IPS DF 6.9 (cell line): ENCODE results near the gene ZMYM2.
"Not testable (repeated sequence)": the region's sequence is repeated elsewhere in the genome, so short reads cannot be mapped to it uniquely, and the experiment has no call there.

ENCODE experiments used
- DNase-seq: peaks from one replicate; pipeline ENCODE4 v3.0.0-alpha.2; 2013; ENCODE audit warnings: low read depth, low spot score
- H3K27ac ChIP-seq: one replicate; pipeline ENCODE4 v1.5.1; 2013; ENCODE audit warnings: low read length, control low read depth
- H3K27me3 ChIP-seq: 2 replicates; pipeline ENCODE4 v1.6.1; 2013; ENCODE audit warnings: mild to moderate bottlenecking, low read length; ENCODE audit not compliant: control insufficient read depth, insufficient read depth
- H3K36me3 ChIP-seq: 2 replicates; pipeline ENCODE4 v1.6.1; 2013; ENCODE audit warnings: low read length; ENCODE audit not compliant: control insufficient read depth, insufficient read depth
- H3K4me1 ChIP-seq: 2 replicates; pipeline ENCODE4 v1.6.1; 2013; ENCODE audit warnings: low read length; ENCODE audit not compliant: control insufficient read depth, insufficient read depth
- H3K4me3 ChIP-seq: 2 replicates; pipeline ENCODE4 v1.5.1; 2013; ENCODE audit warnings: mild to moderate bottlenecking, low read length
- H3K9me3 ChIP-seq: 2 replicates; pipeline ENCODE4 v1.6.1; 2013; ENCODE audit warnings: low read length, inconsistent platforms; ENCODE audit not compliant: control insufficient read depth, insufficient read depth
- WGBS: extraction: QIAGEN DNeasy Blood & Tissue Kit; methylation state at CpG from one replicate; pipeline ENCODE4 v1.1.7; 2013; ENCODE audit warnings: mixed read lengths, missing lambda C conversion rate; ENCODE audit not compliant: insufficient read length, insufficient coverage; 5-methylcytosine and 5-hydroxymethylcytosine counted together

ZMYM2 gene

DNA sequence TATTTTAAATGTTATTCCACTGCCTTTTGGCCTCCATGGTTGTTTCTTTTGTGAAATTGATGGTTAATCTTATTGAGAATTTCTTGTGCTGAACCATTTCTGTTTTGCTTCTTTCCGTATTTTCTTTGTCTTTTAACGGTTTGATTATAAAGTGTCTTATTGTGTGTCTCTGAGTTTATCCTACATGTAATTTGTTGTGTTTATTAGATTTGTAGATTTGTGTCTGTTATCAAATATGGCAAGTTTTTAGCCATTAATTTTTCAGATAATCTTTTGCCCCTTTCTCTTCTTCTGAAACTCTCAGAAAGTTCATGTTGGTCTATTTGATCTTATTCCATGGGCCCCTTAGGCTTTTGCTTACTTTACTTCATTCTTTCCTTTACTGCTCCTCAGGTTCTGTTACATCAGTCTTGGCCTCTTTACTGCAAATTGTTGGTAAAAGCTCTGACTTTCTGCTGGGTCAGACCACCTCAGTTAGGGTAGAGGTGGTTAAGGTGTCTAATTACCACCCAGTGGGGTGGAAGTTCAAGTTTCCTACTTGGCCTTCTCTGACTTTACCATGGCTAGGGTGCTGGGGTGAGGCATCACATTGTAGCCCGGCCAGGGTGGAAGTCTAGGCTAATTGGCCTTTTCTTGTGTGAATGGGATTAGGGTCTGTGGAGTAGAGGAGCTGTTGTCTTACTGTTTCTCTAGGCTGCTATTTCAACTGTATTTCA lies 58.3 kb downstream of the ZMYM2 start:
- no peak overlapping the region for H3K4me3 ChIP-seq
- no peaks in the 10 kb centered on the region for H3K9me3 ChIP-seq
- no peaks in the 10 kb centered on the region for H3K36me3 ChIP-seq
- H3K27me3 ChIP-seq = no peaks in the 10 kb centered on the region
- no CpG with 5 or more reads among the region's 3 CpGs for WGBS
- H3K4me1 ChIP-seq = no peaks in the 10 kb centered on the region
- no peak for DNase-seq
- no peak overlapping the region for H3K27ac ChIP-seq

DNA sequence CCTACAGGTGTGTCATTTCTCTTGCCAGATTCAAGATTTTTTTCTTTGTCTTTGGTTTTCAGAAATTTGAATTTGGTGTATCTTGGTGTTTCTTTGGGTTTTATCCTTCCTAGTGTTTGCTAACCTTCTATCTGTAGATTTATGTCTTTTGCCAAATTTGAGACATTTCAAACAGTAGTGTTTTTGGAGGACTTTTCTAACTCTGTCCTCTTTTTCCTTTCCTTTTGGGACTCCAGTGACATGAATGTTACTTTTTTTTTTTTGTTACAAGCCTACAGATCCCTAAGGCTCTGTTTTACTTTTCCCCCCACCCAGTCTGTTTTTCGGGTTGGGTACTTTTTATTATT lies 58.8 kb downstream of the ZMYM2 start:
- H3K4me1 ChIP-seq = no peaks in the 10 kb centered on the region
- no peak overlapping the region for H3K4me3 ChIP-seq
- H3K27me3 ChIP-seq = no peaks in the 10 kb centered on the region
- WGBS = no CpG with 5 or more reads among the region's 1 CpG
- no peak overlapping the region for H3K27ac ChIP-seq
- no peak for DNase-seq
- H3K9me3 ChIP-seq = no peaks in the 10 kb centered on the region
- H3K36me3 ChIP-seq = no peaks in the 10 kb centered on the region

DNA sequence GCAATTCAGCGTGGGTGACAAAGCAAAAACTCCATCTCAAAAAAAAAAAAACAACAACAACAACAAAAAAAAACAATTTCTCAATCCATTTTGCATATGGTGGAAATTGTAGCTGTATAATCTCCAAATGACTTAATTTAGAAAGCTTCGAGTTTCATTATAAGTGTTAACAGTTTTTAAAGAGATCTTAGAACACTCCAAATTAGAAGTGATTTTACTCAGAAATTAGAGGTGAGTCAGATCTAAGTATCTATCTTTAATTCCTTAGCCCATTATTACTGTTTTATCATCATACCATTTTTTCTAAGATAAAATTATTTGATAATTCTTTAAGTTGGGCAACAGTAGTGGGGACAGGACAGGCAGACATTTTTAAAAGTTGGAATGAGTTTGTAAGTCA lies 60.5 kb downstream of the ZMYM2 start:
- H3K27ac ChIP-seq = no peak overlapping the region
- WGBS = no CpG with 5 or more reads among the region's 2 CpGs
- no peaks in the 10 kb centered on the region for H3K36me3 ChIP-seq
- H3K9me3 ChIP-seq = no peaks in the 10 kb centered on the region
- no peak overlapping the region for H3K4me3 ChIP-seq
- DNase-seq = no peak
- H3K4me1 ChIP-seq = no peaks in the 10 kb centered on the region
- H3K27me3 ChIP-seq = no peaks in the 10 kb centered on the region

DNA sequence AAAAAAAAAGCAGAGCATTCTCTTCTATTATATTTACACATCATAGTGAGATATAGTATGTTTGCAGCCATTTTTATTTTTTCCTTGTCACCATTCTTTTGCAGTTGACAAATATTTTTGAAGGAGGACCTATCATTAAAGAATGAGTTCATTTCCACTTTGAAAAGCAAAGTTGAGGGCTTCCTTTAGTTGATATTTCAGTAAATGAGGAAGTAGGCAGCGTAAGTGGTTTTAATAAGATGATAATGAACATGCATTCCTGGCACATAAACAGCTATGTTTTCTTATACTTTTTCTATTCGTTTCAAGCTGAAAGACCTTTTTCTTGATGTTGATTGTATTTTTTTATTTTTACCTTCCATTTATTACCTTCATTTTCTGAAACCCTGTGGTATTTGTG lies 66.2 kb downstream of the ZMYM2 start:
- Histone ChIP-seq H3K4me1 (no peaks in the 10 kb centered on the region), H3K27me3 (no peaks in the 10 kb centered on the region), H3K9me3 (no peaks in the 10 kb centered on the region), H3K36me3 (no peaks in the 10 kb centered on the region), H3K4me3 (no peak overlapping the region), H3K27ac (no peak overlapping the region)
- WGBS = no CpG with 5 or more reads among the region's 2 CpGs
- DNase-seq = no peak

DNA sequence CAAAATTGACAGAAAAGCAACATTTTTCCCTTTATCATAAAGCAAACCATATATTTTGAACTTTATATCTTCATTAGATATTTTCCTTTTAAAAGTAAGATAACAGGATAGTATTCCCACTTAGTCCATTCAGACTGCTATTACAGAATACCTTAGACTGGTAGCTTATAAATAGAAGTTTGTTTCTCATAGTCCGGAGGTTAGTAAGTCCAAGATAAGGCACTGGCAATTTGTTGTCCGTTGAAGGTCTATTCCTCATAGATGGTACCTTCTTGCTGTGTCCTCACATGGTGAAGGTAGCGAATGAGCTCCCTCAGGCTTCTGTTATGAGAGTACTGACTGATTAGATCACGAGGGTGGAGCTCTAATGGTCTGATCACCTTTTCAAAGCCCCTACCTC lies 70.4 kb downstream of the ZMYM2 start:
- peaks cover 2% of the 10 kb centered on the region; the same call in 1 of the 2 replicates for H3K36me3 ChIP-seq

DNA sequence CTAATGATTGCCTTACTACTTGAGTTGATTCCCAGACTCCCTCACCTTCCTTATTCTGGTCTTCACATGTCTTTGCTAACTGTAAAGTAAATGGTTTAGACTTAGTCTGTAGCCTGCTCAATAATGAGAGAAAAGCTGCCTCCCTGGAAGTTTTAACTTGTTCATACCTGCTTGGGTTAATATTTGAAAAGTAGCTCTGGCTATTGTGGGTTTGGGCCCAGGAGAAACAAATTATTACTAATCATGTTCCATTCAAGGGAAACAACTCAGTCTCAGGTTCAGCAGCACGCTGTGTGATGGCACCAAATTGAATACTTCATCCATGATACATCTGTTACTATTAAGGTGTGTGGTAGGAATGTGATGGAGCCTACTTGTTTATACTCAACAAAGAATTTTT lies 75.0 kb downstream of the ZMYM2 start:
- Histone ChIP-seq H3K4me1 (no peaks in the 10 kb centered on the region), H3K9me3 (no peaks in the 10 kb centered on the region), H3K27me3 (no peaks in the 10 kb centered on the region), H3K36me3 (peaks cover 2% of the 10 kb centered on the region; the same call in 1 of the 2 replicates), H3K4me3 (no peak overlapping the region), H3K27ac (no peak overlapping the region)
- DNase-seq = no peak
- no CpG with 5 or more reads among the region's 1 CpG for WGBS

More for the DNA sequence above, 70.4 kb downstream of the ZMYM2 start:
- no CpG with 5 or more reads among the region's 4 CpGs for WGBS
- no peak overlapping the region for H3K27ac ChIP-seq
- H3K9me3 ChIP-seq = no peaks in the 10 kb centered on the region
- no peak overlapping the region for H3K4me3 ChIP-seq
- H3K27me3 ChIP-seq = no peaks in the 10 kb centered on the region
- no peaks in the 10 kb centered on the region for H3K4me1 ChIP-seq
- no peak for DNase-seq

DNA sequence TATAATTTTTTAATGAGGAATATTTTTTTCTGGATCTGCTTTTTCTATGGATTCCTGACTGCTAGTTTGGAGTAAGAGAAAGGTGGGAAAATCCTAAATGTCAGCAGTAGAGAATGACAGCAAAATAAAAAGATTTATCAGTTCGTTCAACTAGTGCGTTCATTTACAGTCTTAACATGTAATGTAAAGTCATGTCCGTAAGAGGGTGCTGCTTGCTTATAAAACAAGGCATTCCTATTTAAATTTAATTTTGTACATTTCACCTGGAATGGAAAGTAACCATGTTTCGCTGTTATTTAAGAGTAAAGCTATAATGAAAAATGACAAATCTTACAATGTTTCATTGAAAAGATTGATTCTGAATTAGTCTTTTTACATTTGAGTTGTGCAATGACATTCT lies 76.6 kb downstream of the ZMYM2 start:
- no peaks in the 10 kb centered on the region for H3K9me3 ChIP-seq
- no peaks in the 10 kb centered on the region for H3K27me3 ChIP-seq
- no peak overlapping the region for H3K27ac ChIP-seq
- peaks cover 2% of the 10 kb centered on the region; the same call in 1 of the 2 replicates for H3K36me3 ChIP-seq
- no peak overlapping the region for H3K4me3 ChIP-seq
- DNase-seq = no peak
- no CpG with 5 or more reads among the region's 4 CpGs for WGBS
- no peaks in the 10 kb centered on the region for H3K4me1 ChIP-seq

DNA sequence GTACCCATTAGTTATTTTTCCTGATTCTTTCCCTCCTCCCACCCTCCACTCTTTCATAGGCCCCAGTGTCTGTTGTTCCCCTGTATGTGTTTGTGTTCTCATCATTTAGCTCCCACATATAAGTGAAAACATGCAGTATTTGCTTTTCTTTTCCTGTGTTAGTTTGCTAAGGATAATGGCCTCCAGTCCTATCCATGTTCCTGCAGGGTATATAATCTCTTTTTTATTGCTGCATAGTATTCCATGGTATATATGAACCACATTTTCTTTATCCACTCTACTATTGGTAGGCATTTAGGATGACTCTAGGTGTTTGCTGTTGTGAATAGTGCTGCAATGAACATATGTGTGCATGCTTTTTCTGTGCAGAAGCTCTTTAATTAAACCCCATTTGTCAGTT lies 79.4 kb downstream of the ZMYM2 start:
- Histone ChIP-seq H3K27ac (no peak overlapping the region), H3K4me1 (no peaks in the 10 kb centered on the region), H3K36me3 (no peaks in the 10 kb centered on the region; the same call in 1 of the 2 replicates), H3K27me3 (no peaks in the 10 kb centered on the region), H3K9me3 (no peaks in the 10 kb centered on the region), H3K4me3 (no peak overlapping the region)
- DNase-seq = no peak

DNA sequence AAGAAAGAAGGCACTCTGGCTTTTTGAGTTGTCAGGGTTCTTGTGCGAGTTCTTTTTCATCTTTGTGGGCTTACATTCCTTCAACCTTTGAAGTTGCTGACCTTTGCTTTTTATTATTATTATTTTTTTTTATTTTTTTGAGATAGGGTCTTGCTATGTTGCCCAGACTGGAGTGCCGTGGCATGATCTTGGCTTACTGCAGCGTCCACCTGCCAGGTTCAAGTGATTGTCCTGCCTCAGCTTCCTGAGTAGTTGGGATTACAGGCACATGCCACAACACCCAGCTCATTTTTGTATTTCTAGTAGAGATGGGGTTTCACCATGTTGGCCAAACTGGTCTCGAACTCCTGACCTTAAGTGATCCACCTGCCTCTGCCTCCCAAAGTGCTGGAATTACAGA lies 84.1 kb downstream of the ZMYM2 start:
- H3K4me3 ChIP-seq, H3K9me3 ChIP-seq, H3K27ac ChIP-seq, H3K4me1 ChIP-seq, H3K27me3 ChIP-seq, H3K36me3 ChIP-seq, DNase-seq: not testable (repeated sequence)
- WGBS = no CpG with 5 or more reads among the region's 4 CpGs

DNA sequence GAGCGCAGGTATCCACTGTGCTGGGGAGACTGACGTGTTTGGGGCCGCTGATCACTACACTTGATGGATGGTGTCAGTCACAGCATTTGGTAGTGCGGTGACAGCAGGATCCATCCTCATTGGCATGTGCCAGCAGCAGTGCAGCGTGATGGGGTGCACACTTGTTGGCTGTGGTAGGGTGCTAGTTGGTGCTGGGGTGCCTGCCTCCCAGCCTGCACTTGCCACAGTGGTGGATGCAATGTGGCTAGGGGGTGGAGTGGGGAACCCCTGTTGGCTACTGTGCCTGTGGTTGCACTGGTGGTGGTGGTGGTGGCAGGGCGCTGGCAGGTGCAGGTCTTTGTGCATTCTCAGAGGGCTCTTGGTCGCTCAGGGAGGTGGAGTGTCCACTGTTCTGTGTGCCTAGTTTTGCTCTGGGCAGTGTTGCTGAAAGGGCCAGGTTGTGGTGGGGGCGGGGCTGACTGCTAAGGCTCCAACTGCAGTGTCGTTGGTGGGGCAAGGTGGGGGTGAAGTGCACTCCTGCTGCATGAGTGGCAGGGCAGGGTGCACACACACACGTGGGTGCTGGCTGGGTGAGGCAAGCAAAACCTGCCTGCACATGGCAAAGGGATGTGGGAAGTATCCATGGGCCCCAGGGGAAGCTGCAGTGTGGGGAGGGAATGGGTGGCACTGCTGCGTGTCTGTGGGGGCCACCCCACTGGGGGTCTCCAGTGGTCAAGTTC lies 84.8 kb downstream of the ZMYM2 start:
- H3K36me3 ChIP-seq = peaks cover 2% of the 10 kb centered on the region
- H3K27me3 ChIP-seq = no peaks in the 10 kb centered on the region
- no peaks in the 10 kb centered on the region for H3K4me1 ChIP-seq
- DNase-seq = no peak
- no peak overlapping the region for H3K27ac ChIP-seq
- H3K9me3 ChIP-seq = no peaks in the 10 kb centered on the region
- WGBS = no CpG with 5 or more reads among the region's 11 CpGs
- no peak overlapping the region for H3K4me3 ChIP-seq

DNA sequence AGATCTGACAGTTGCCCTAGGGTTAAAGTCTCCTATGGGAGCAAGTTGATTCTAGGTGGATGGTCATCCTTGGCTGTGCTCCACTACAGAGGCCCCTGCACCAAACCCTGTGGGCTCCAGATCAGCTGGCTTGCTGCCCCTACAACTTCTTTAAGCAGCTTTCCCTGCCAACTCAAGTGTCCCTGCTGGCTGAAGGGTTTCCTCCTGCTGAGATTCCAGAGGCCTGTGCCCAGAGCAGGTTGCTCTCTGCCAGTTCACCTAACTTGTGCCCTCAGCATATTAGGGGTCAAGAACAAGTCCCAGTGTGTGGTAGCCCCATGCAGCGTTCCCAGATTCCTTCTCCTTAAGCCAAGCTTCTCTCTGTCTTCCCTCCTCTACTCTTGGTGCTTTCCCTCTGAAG lies 85.6 kb downstream of the ZMYM2 start:
- Histone ChIP-seq H3K27ac (no peak overlapping the region), H3K4me3 (no peak overlapping the region), H3K9me3 (no peaks in the 10 kb centered on the region), H3K36me3 (peaks cover 2% of the 10 kb centered on the region), H3K4me1 (no peaks in the 10 kb centered on the region), H3K27me3 (no peaks in the 10 kb centered on the region)
- WGBS = no CpG with 5 or more reads among the region's 1 CpG
- DNase-seq = no peak
